GM23248 (cell line): ENCODE results near the gene PPEF1. TPM values are rescaled to one million over a fixed set of nuclear protein-coding genes. Genes with fewer than 3 reads are reported as not detected.

Experiments used
- DNase-seq: peaks from one replicate; pipeline ENCODE4 v3.0.0-alpha.2; 2015
- H2AFZ ChIP-seq: fragments of 200-600 bp; sonication (generic); 2 replicates; pipeline ENCODE4 v1.6.1; 2016; ENCODE audit warnings: antibody characterized with exemption
- H3F3A ChIP-seq: fragments of 200-600 bp; sonication (generic); 2 replicates; pipeline ENCODE4 v1.6.1; 2016; ENCODE audit warnings: mild to moderate bottlenecking, antibody characterized with exemption, mixed run types; ENCODE audit not compliant: insufficient read depth
- H3K27ac ChIP-seq: fragments of 200-600 bp; sonication (generic); 2 replicates; pipeline ENCODE4 v1.5.1; 2016; ENCODE audit warnings: mild to moderate bottlenecking
- H3K27me3 ChIP-seq: fragments of 200-600 bp; sonication (generic); replicated peaks from 2 replicates; pipeline ENCODE4 v1.6.1; 2016; ENCODE audit warnings: mild to moderate bottlenecking; ENCODE audit not compliant: insufficient read depth
- H3K36me3 ChIP-seq: fragments of 200-600 bp; sonication (generic); 2 replicates; pipeline ENCODE4 v1.6.1; 2016; ENCODE audit warnings: low read depth, mild to moderate bottlenecking
- H3K4me1 ChIP-seq: fragments of 200-600 bp; sonication (generic); 2 replicates; pipeline ENCODE4 v1.6.1; 2016; ENCODE audit warnings: mild to moderate bottlenecking; ENCODE audit not compliant: insufficient read depth
- H3K4me2 ChIP-seq: fragments of 200-600 bp; sonication (generic); one replicate; pipeline ENCODE4 v1.6.1; 2016; ENCODE audit warnings: mild to moderate bottlenecking; ENCODE audit not compliant: unreplicated experiment
- H3K4me3 ChIP-seq: fragments of 200-600 bp; sonication (generic); 2 replicates; pipeline ENCODE4 v1.5.1; 2016; ENCODE audit warnings: mild to moderate bottlenecking
- H3K79me2 ChIP-seq: fragments of 200-600 bp; sonication (generic); 2 replicates; pipeline ENCODE4 v1.6.1; 2016; ENCODE audit warnings: mild to moderate bottlenecking; ENCODE audit not compliant: insufficient read depth
- H3K9ac ChIP-seq: fragments of 200-600 bp; sonication (generic); 2 replicates; pipeline ENCODE4 v1.6.1; 2016; ENCODE audit warnings: mild to moderate bottlenecking
- H3K9me2 ChIP-seq: fragments of 200-600 bp; sonication (generic); 2 replicates; pipeline ENCODE4 v1.6.1; 2016; ENCODE audit warnings: mixed run types, mild to moderate bottlenecking, moderate library complexity; ENCODE audit not compliant: insufficient read depth
- H3K9me3 ChIP-seq: fragments of 200-600 bp; sonication (generic); one replicate; pipeline ENCODE4 v1.6.1; 2017; ENCODE audit warnings: low read depth
- H4K20me1 ChIP-seq: fragments of 200-600 bp; sonication (generic); 2 replicates; pipeline ENCODE4 v1.6.0; 2016; ENCODE audit not compliant: insufficient read depth
- EZH2 ChIP-seq: fragments of 200-600 bp; sonication (generic); IDR thresholded peaks from 2 replicates; pipeline ENCODE4 v1.6.1; 2018; ENCODE audit warnings: antibody characterized with exemption, mild to moderate bottlenecking; ENCODE audit not compliant: insufficient read depth, poor library complexity, severe bottlenecking
- EZH2phosphoT487 ChIP-seq: fragments of 200-600 bp; sonication (generic); IDR thresholded peaks from 2 replicates; pipeline ENCODE4 v1.6.1; 2018; ENCODE audit warnings: antibody characterized with exemption, moderate library complexity, mild to moderate bottlenecking, low read depth; ENCODE audit not compliant: insufficient read depth
- WGBS, 2 experiments: methylation state at CpG; one replicate each; pipeline ENCODE4 v1.1.6; 2015 to 2017; ENCODE audit warnings: low lambda C conversion rate in 2 of 2, low coverage in 1 of 2; ENCODE audit errors: missing lambda C conversion rate in 2 of 2; 5-methylcytosine and 5-hydroxymethylcytosine counted together
- in situ Hi-C: fragments of 300-500 bp; cut with MboI; formaldehyde crosslinking; loops from 2 replicates; pipeline ENCODE4 v1.15.0; 2020
- polyA plus RNA-seq: library from polyadenylated mRNA; unstranded; fragments of >200 nt; fragmentation: Nextera tagmentation; extraction: Ambion mirVana; gene quantifications from 2 replicates; pipeline ENCODE4 v1.2.1, GENCODE V29; 2016
- total RNA-seq: library from RNA; depleted of rRNA; stranded (reverse); fragments of >200 nt; shearing (Covaris generic); gene quantifications from 2 replicates; pipeline ENCODE4 v1.2.3, GENCODE V29; 2014

PPEF1 gene
- total and polyA plus RNA-seq, 2 experiments from 2014 or later: not detected

DNA sequence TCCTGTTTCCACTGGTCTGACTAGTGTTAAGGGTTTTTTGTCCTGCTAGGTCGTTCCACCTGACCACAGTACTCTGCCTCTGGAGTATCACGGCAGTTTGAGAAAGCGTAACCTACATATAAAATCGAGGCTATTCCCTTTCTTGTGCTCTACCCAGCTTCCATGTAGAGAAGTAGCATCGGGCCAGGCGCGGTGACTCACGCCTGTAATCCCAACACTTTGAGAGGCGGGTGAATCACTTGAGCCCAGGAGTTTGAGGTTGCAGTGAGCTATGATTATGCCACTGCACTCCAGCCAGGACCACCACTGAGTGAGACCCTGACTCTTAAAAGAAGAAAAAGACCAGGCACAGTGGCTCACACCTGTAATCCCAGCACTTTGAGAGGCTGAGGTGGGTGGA is 7.5 kb downstream of the PPEF1 start:
- no peaks in the 10 kb centered on the region for H3K4me1 ChIP-seq
- no peak overlapping the region for H3K27ac ChIP-seq
- no peak overlapping the region for H2AFZ ChIP-seq
- no peaks in the 10 kb centered on the region for H4K20me1 ChIP-seq
- no peaks in the 10 kb centered on the region for H3K36me3 ChIP-seq
- H3K9me3 ChIP-seq: no peaks in the 10 kb centered on the region
- DNase-seq: no peak
- no peaks in the 10 kb centered on the region for H3K79me2 ChIP-seq
- H3K4me2 ChIP-seq: no peak overlapping the region
- H3K4me3 ChIP-seq: no peak overlapping the region
- in situ Hi-C loops: no loop called here
- H3F3A ChIP-seq: no peaks in the 10 kb centered on the region
- no peak for TF ChIP-seq EZH2phosphoT487
- TF ChIP-seq EZH2: no peak
- 67 to 72% methylated on average over 9 of the region's 9 CpGs for WGBS, 2 experiments
- no peaks in the 10 kb centered on the region for H3K9me2 ChIP-seq
- H3K9ac ChIP-seq: no peak overlapping the region
- no peaks in the 10 kb centered on the region for H3K27me3 ChIP-seq

DNA sequence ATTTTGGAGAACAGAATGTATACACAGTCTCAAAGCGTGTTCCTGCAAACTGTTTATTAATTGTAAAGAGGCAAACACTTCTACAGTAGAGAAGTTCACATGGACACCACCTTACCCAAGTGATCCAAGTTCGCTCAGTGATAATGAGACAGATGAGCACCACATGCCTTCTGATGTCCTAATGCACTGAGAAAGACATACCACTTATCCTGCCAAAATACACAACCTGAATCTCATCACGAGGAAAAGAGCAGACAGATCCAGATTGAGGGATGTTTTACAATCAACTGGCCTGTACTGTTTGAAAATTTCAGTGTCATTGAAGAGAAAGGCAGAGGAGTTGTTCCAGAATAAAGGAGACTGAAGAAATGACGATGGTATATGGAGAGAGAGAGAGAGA is 12.4 kb downstream of the PPEF1 start:
- no peaks in the 10 kb centered on the region for H3K79me2 ChIP-seq
- no peak overlapping the region for H2AFZ ChIP-seq
- H3K36me3 ChIP-seq: no peaks in the 10 kb centered on the region
- no peaks in the 10 kb centered on the region for H3K9me2 ChIP-seq
- H3K27ac ChIP-seq: no peak overlapping the region
- no peaks in the 10 kb centered on the region for H3K9me3 ChIP-seq
- H3K9ac ChIP-seq: no peak overlapping the region
- H3K4me1 ChIP-seq: no peaks in the 10 kb centered on the region
- no peak overlapping the region for H3K4me3 ChIP-seq
- H3F3A ChIP-seq: no peaks in the 10 kb centered on the region
- TF ChIP-seq EZH2: no peak
- H3K4me2 ChIP-seq: no peak overlapping the region
- DNase-seq: no peak
- 9 to 16% methylated on average over 4 of the region's 4 CpGs for WGBS, 2 experiments
- no peaks in the 10 kb centered on the region for H4K20me1 ChIP-seq
- in situ Hi-C loops: no loop called here
- H3K27me3 ChIP-seq: no peaks in the 10 kb centered on the region

- H3F3A ChIP-seq: no peaks in the 10 kb centered on the region
- no peaks in the 10 kb centered on the region for H3K27me3 ChIP-seq
- H3K4me3 ChIP-seq: no peak overlapping the region
- WGBS, 2 experiments: 39 to 41% methylated on average over 7 to 8 of the region's 8 CpGs
- no peaks in the 10 kb centered on the region for H3K9me2 ChIP-seq
- no peak overlapping the region for H3K27ac ChIP-seq
- TF ChIP-seq EZH2phosphoT487: no peak
- TF ChIP-seq EZH2: no peak
- H3K9me3 ChIP-seq: no peaks in the 10 kb centered on the region
- H3K4me1 ChIP-seq: no peaks in the 10 kb centered on the region
- H3K36me3 ChIP-seq: no peaks in the 10 kb centered on the region
- no peak for DNase-seq
- no peak overlapping the region for H3K4me2 ChIP-seq
- H3K79me2 ChIP-seq: no peaks in the 10 kb centered on the region
- H4K20me1 ChIP-seq: no peaks in the 10 kb centered on the region
- H2AFZ ChIP-seq: no peak overlapping the region
- no peak overlapping the region for H3K9ac ChIP-seq
- in situ Hi-C loops: no loop called here
Observed at GRCh38 chrX:18721683-18722499, 14.4 kb downstream of the PPEF1 start.

GRCh38 chrX:18722500-18723071 is 15.1 kb downstream of the PPEF1 start:
- H3K36me3 ChIP-seq: no peaks in the 10 kb centered on the region
- H3K9ac ChIP-seq: no peak overlapping the region
- H3K27me3 ChIP-seq: no peaks in the 10 kb centered on the region
- H2AFZ ChIP-seq: no peak overlapping the region
- no peaks in the 10 kb centered on the region for H3K9me2 ChIP-seq
- H3F3A ChIP-seq: no peaks in the 10 kb centered on the region
- no peaks in the 10 kb centered on the region for H3K79me2 ChIP-seq
- WGBS, 2 experiments: 70 to 72% methylated on average over 7 of the region's 10 CpGs
- H3K4me1 ChIP-seq: no peaks in the 10 kb centered on the region
- H3K27ac ChIP-seq: no peak overlapping the region
- no peak overlapping the region for H3K4me2 ChIP-seq
- TF ChIP-seq EZH2phosphoT487 (no peak), EZH2 (no peak)
- in situ Hi-C loops: no loop called here
- DNase-seq: no peak
- H3K4me3 ChIP-seq: no peak overlapping the region
- H4K20me1 ChIP-seq: no peaks in the 10 kb centered on the region
- H3K9me3 ChIP-seq: no peaks in the 10 kb centered on the region
